ENCODE data around the gene ASXL1. TPM values are rescaled to one million over a fixed set of nuclear protein-coding genes. Genes with fewer than 3 reads are reported as not detected.

Gene ASXL1
- total and polyA plus RNA-seq, 2 donors (not counting 1 experiment from before 2014, with no cell fraction given), result 93.0 to 180 TPM

GRCh38 chr20:32448306-32449056 lies 90.3 kb downstream of the ASXL1 start:
- H3K27me3 Mint-ChIP-seq, result no peaks in the 10 kb centered on the region
- POLR2A ChIA-PET, result no interaction called here
- H3K9me3 Mint-ChIP-seq (ENCODE audit: insufficient read depth), result no peaks in the 10 kb centered on the region
- H3K4me1 ChIP-seq (ENCODE audit: control insufficient read depth in 2 of 2, insufficient read depth in 2 of 2, low read length in 2 of 2), result peaks cover 10 to 26% of the 10 kb centered on the region in 2 donors
- H3K4me2 ChIP-seq (replicated peaks; ENCODE audit: low read depth, low read length, poor library complexity, severe bottlenecking), result no peak overlapping the region
- no peaks in the 10 kb centered on the region for H4K20me1 ChIP-seq (ENCODE audit: control insufficient read depth, insufficient read depth, low read length, poor library complexity, severe bottlenecking)
- peaks cover 24% of the 10 kb centered on the region for H3K4me1 Mint-ChIP-seq
- peaks cover 0 to 2% of the 10 kb centered on the region in 2 experiments for H3K36me3 ChIP-seq (replicated peaks in 1 of 2; ENCODE audit: control extremely low read depth in 1 of 2, control insufficient read depth in 1 of 2, extremely low read depth in 1 of 2, insufficient read depth in 2 of 2, low read length in 1 of 2)
- ATAC-seq (ENCODE audit: low read depth) (no peak), DNase-seq (no peak)
- H2AFZ ChIP-seq (ENCODE audit: insufficient read depth, low read depth, low read length, poor library complexity, severe bottlenecking), result no peak overlapping the region
- no peaks in the 10 kb centered on the region for H3K79me2 ChIP-seq (ENCODE audit: control insufficient read depth, insufficient read depth, low read length)
- no peak for TF ChIP-seq CTCF (IDR thresholded peaks at IDR 0.05)
- no peak for TF ChIP-seq EZH2 (IDR thresholded peaks at IDR 0.05; ENCODE audit: borderline replicate concordance, insufficient read depth, low read depth, low read length, poor library complexity, severe bottlenecking)
- H3K9me3 ChIP-seq (ENCODE audit: control extremely low read depth in 1 of 3, control insufficient read depth in 2 of 3, insufficient read depth in 1 of 3, low read length in 2 of 3), result no peaks in the 10 kb centered on the region
- H3K27ac ChIP-seq (ENCODE audit: low read length in 2 of 2), result no peak overlapping the region
- H3K27me3 ChIP-seq (replicated peaks in 1 of 4; ENCODE audit: control extremely low read depth in 1 of 4, control insufficient read depth in 3 of 4, insufficient read depth in 4 of 4, low read length in 3 of 4), result no peaks in the 10 kb centered on the region
- H3K4me3 Mint-ChIP-seq, result no peak overlapping the region
- intact Hi-C loops (cut with micrococcal nuclease), result no loop called here
- H3K9ac ChIP-seq (ENCODE audit: low read length), result no peak overlapping the region
- WGBS (ENCODE audit: insufficient coverage), result 93% methylated on average over 13 of the region's 13 CpGs
- no peak overlapping the region for H3K4me3 ChIP-seq (ENCODE audit: control extremely low read depth in 1 of 5, extremely low read depth in 1 of 5, insufficient read depth in 1 of 5, low read depth in 2 of 5, low read length in 4 of 5)
- CTCF ChIA-PET, result interaction anchor here (0.9 to 1.3 kb wide), 2 partner anchors 9 to 111 kb away, joined by 3 to 4 read pairs; no protein-coding TSS in a partner anchor
- peak overlapping the region; percentile 37 for H3K27ac Mint-ChIP-seq
